IMR-90 (cell line): ENCODE data around the gene ARHGEF40. TPM values are rescaled to one million over a fixed set of nuclear protein-coding genes. Genes with fewer than 3 reads are reported as not detected.

Experiments
- ATAC-seq: fragments of 200-7000 bp; cut with Tn5 transposase; 2 replicates; pipeline ENCODE4 v1.9.1; 2020; ENCODE audit warnings: low read depth, mild to moderate bottlenecking, moderate library complexity
- BruUV-seq: library from RNA; stranded (reverse); fragments of 400-500 nt; replicated peaks from 2 replicates; lab custom pipeline; 2021; lab: Mats Ljungman, UMichigan
- CTCF ChIA-PET: fragments of 300-600 bp; formaldehyde crosslinking; extraction: SDS; loops from one replicate; lab custom pipeline; 2021; ENCODE audit warnings: antibody characterized with exemption; lab: Yijun Ruan, JAX
- POLR2A ChIA-PET: fragments of 300-600 bp; sonication (Branson Sonifier 250); formaldehyde crosslinking; loops from one replicate; lab custom pipeline; 2022; ENCODE audit warnings: antibody characterized with exemption; ENCODE audit not compliant: unreplicated experiment; lab: Charles Lee
- DNase-seq: peaks from one replicate; pipeline ENCODE4 v3.0.0; 2013
- H2AFZ ChIP-seq: replicated peaks from 2 replicates; pipeline ENCODE3; 2013; ENCODE audit warnings: low read length, mild to moderate bottlenecking; ENCODE audit not compliant: poor library complexity
- H2AK5ac ChIP-seq: 2 replicates; pipeline ENCODE4 v1.6.1; 2013; ENCODE audit warnings: low read depth, low read length, inconsistent platforms
- H2AK9ac ChIP-seq: replicated peaks from 2 replicates; pipeline ENCODE3; 2013; ENCODE audit warnings: mild to moderate bottlenecking, low read depth, low read length, moderate library complexity; ENCODE audit not compliant: poor library complexity
- H2BK120ac ChIP-seq: 2 replicates; pipeline ENCODE4 v1.6.1; 2013; ENCODE audit warnings: low read depth, low read length, inconsistent platforms
- H2BK15ac ChIP-seq: 3 replicates; pipeline ENCODE4 v1.6.1; 2013; ENCODE audit warnings: low read depth, low read length, inconsistent platforms
- H2BK20ac ChIP-seq: 2 replicates; pipeline ENCODE4 v1.6.1; 2013; ENCODE audit warnings: low read depth, mild to moderate bottlenecking, inconsistent platforms, low read length, moderate library complexity
- H2BK5ac ChIP-seq: 2 replicates; pipeline ENCODE4 v1.6.1; 2013; ENCODE audit warnings: mild to moderate bottlenecking, low read depth, low read length, inconsistent platforms; ENCODE audit not compliant: poor library complexity, severe bottlenecking
- H3K14ac ChIP-seq: replicated peaks from 2 replicates; pipeline ENCODE4 v1.6.1; 2013; ENCODE audit warnings: low read depth, low read length, inconsistent platforms
- H3K18ac ChIP-seq: 2 replicates; pipeline ENCODE4 v1.6.1; 2013; ENCODE audit warnings: low read depth, low read length, control low read depth
- H3K23ac ChIP-seq: 2 replicates; pipeline ENCODE4 v1.6.1; 2013; ENCODE audit warnings: low read depth, low read length, inconsistent platforms
- H3K27ac ChIP-seq: 2 replicates; pipeline ENCODE4 v1.5.1; 2013; ENCODE audit warnings: mild to moderate bottlenecking, control low read depth, low read length; ENCODE audit not compliant: insufficient read depth
- H3K27me3 ChIP-seq: 2 replicates; pipeline ENCODE4 v1.6.1; 2013; ENCODE audit warnings: low read length; ENCODE audit not compliant: control insufficient read depth, insufficient read depth
- H3K36me3 ChIP-seq: 2 replicates; pipeline ENCODE4 v1.6.1; 2013; ENCODE audit warnings: low read length, mixed read lengths; ENCODE audit not compliant: control insufficient read depth, insufficient read depth
- H3K4ac ChIP-seq: 2 replicates; pipeline ENCODE4 v1.6.1; 2013; ENCODE audit warnings: low read depth, low read length, inconsistent platforms
- H3K4me1 ChIP-seq: 2 replicates; pipeline ENCODE4 v1.6.1; 2013; ENCODE audit warnings: low read length, mixed read lengths; ENCODE audit not compliant: control insufficient read depth, insufficient read depth
- H3K4me2 ChIP-seq: 2 replicates; pipeline ENCODE4 v1.6.1; 2013; ENCODE audit warnings: low read depth, mild to moderate bottlenecking, control low read depth, low read length, moderate library complexity
- H3K4me3 ChIP-seq: 2 replicates; pipeline ENCODE4 v1.5.1; 2013; ENCODE audit warnings: low read depth, mild to moderate bottlenecking, control low read depth, low read length, moderate library complexity; ENCODE audit not compliant: insufficient read depth
- H3K56ac ChIP-seq: 2 replicates; pipeline ENCODE4 v1.6.1; 2013; ENCODE audit warnings: low read length, inconsistent platforms; ENCODE audit not compliant: insufficient read depth; ENCODE audit errors: extremely low read depth
- H3K79me1 ChIP-seq, 2 experiments: 2 replicates each; pipeline ENCODE4 v1.6.1; 2013; ENCODE audit warnings: low read length in 2 of 2, inconsistent platforms in 1 of 2, low read depth in 1 of 2
- H3K9ac ChIP-seq: 2 replicates; pipeline ENCODE4 v1.6.1; 2013; ENCODE audit warnings: low read depth, low read length, control low read depth
- H3K9me1 ChIP-seq: 2 replicates; pipeline ENCODE4 v1.6.1; 2013; ENCODE audit warnings: low read length, inconsistent platforms; ENCODE audit not compliant: insufficient read depth
- H3K9me3 ChIP-seq: 2 replicates; pipeline ENCODE4 v1.6.1; 2013; ENCODE audit warnings: low read length; ENCODE audit not compliant: control insufficient read depth, insufficient read depth
- H4K20me1 ChIP-seq: 2 replicates; pipeline ENCODE4 v1.6.1; 2013; ENCODE audit warnings: low read length, inconsistent platforms; ENCODE audit not compliant: insufficient read depth
- H4K5ac ChIP-seq: 2 replicates; pipeline ENCODE4 v1.6.1; 2013; ENCODE audit warnings: mild to moderate bottlenecking, low read depth, low read length, control low read depth
- H4K8ac ChIP-seq, 2 experiments: 2 replicates each; pipeline ENCODE4 v1.6.1; 2013; ENCODE audit warnings: low read depth in 2 of 2, low read length in 2 of 2, control low read depth in 1 of 2, inconsistent platforms in 1 of 2
- H4K91ac ChIP-seq: 2 replicates; pipeline ENCODE4 v1.6.1; 2013; ENCODE audit warnings: low read depth, low read length, inconsistent platforms; ENCODE audit not compliant: insufficient read depth
- BHLHE40 ChIP-seq: fragments of 150-350 bp; IDR thresholded peaks from 2 replicates; pipeline ENCODE4 v1.6.1; 2016; ENCODE audit warnings: mild to moderate bottlenecking, low read depth, low read length
- CHD1 ChIP-seq: IDR thresholded peaks from 2 replicates; pipeline ENCODE4 v1.6.1; 2012; ENCODE audit warnings: low read depth, low read length, improper control_type of control experiment
- ELK1 ChIP-seq: fragments of 150-350 bp; IDR thresholded peaks from 2 replicates; pipeline ENCODE4 v1.6.1; 2016; ENCODE audit warnings: low read depth, mild to moderate bottlenecking, low read length, moderate library complexity, borderline replicate concordance
- MAFK ChIP-seq: IDR thresholded peaks from 2 replicates; pipeline ENCODE4 v1.6.1; 2012; ENCODE audit warnings: low read depth, low read length, improper control_type of control experiment
- MAZ ChIP-seq: IDR thresholded peaks from 2 replicates; pipeline ENCODE4 v1.6.1; 2012; ENCODE audit warnings: low read depth, mild to moderate bottlenecking, low read length, improper control_type of control experiment, moderate library complexity, borderline replicate concordance
- MXI1 ChIP-seq: IDR thresholded peaks from 2 replicates; pipeline ENCODE4 v1.6.1; 2012; ENCODE audit warnings: low read depth, mild to moderate bottlenecking, low read length, moderate library complexity, borderline replicate concordance
- NFE2L2 ChIP-seq: fragments of 150-350 bp; IDR thresholded peaks from 2 replicates; pipeline ENCODE4 v1.6.1; 2016; ENCODE audit warnings: low read depth, mild to moderate bottlenecking, low read length
- POLR2A ChIP-seq: IDR thresholded peaks from 2 replicates; pipeline ENCODE4 v1.6.1; 2012; ENCODE audit warnings: mild to moderate bottlenecking, low read depth, low read length
- RAD21 ChIP-seq: IDR thresholded peaks from 2 replicates; pipeline ENCODE4 v1.6.1; 2012; ENCODE audit warnings: low read length, improper control_type of control experiment
- USF2 ChIP-seq: fragments of 150-350 bp; IDR thresholded peaks from 2 replicates; pipeline ENCODE4 v1.6.1; 2017; ENCODE audit warnings: mild to moderate bottlenecking, antibody characterized with exemption, low read length, low read depth
- WGBS, 2 experiments: methylation state at CpG; one replicate each; pipeline versions ENCODE4 v1.1.5 to v1.1.7; 2013; ENCODE audit warnings: missing lambda C conversion rate in 2 of 2; ENCODE audit not compliant: insufficient read length in 1 of 2; ENCODE audit errors: extremely low coverage in 2 of 2; 5-methylcytosine and 5-hydroxymethylcytosine counted together
- dilution Hi-C: fragments of 300-500 bp; cut with HindIII; formaldehyde crosslinking; loops from one replicate; pipeline ENCODE4 v1.14.3; 2018; ENCODE audit warnings: low sequenced_read_pairs; ENCODE audit not compliant: unreplicated experiment
- in situ Hi-C: fragments of 300-500 bp; cut with MboI; formaldehyde crosslinking; loops from 3 replicates; pipeline ENCODE4 v1.14.3; 2019; ENCODE audit warnings: low sequenced_read_pairs, inconsistent platforms, mixed read lengths
- intact Hi-C: fragments of 100-400 bp; cut with micrococcal nuclease; formaldehyde crosslinking; loops from 2 replicates; pipeline ENCODE4 v1.10.0; 2022
- polyA plus RNA-seq, 3 experiments: library from polyadenylated mRNA; depleted of rRNA; stranded (reverse); fragments of >200 nt; gene quantifications; 2 replicates each; pipeline ENCODE4 v1.2.3, GENCODE V29; 2012; ENCODE audit warnings: low replicate concordance in 1 of 3
- total RNA-seq: library from RNA; depleted of rRNA; stranded (reverse); fragments of >200 nt; gene quantifications from 2 replicates; pipeline ENCODE4 v1.2.3, GENCODE V29; 2012

ARHGEF40 gene
- total and polyA plus RNA-seq, 2 of the 4 experiments (the other 2 are of a cell fraction) = 18.1 to 58.4 TPM

GRCh38 chr14:21055432-21056117 is 14.5 kb upstream of the ARHGEF40 start:
- no TSS peak for BruUV-seq
- Histone ChIP-seq H3K23ac (no peak overlapping the region), H3K9me3 (no peaks in the 10 kb centered on the region), H3K4ac (no peak overlapping the region), H2BK120ac (no peak overlapping the region), H2BK15ac (no peak overlapping the region), H3K14ac (no peak overlapping the region), H2AK5ac (no peak overlapping the region), H3K9me1 (peaks cover 3% of the 10 kb centered on the region; the same call in 1 of the 2 replicates), H4K20me1 (no peaks in the 10 kb centered on the region), H2AFZ (peak overlapping the region; percentile 36), H3K27me3 (peaks cover 4% of the 10 kb centered on the region), H3K18ac (no peak overlapping the region), H4K91ac (no peak overlapping the region), H2BK5ac (no peak overlapping the region), H3K4me3 (no peak overlapping the region), H3K9ac (no peak overlapping the region), H2BK20ac (no peak overlapping the region), H4K8ac (no peak overlapping the region), H3K4me1 (no peaks in the 10 kb centered on the region), H2AK9ac (no peak overlapping the region), H3K56ac (no peak overlapping the region), H3K79me1 (no peaks in the 10 kb centered on the region), H4K5ac (no peak overlapping the region), H3K36me3 (no peaks in the 10 kb centered on the region), H3K4me2 (no peak overlapping the region), H3K27ac (no peak overlapping the region)
- in situ Hi-C loops = no loop called here
- ATAC-seq = no peak
- POLR2A ChIA-PET = no interaction called here
- WGBS, 2 experiments = 50% methylated on average over 2 of the region's 5 CpGs; no CpG with 5 or more reads in 1 of the 2 experiments
- intact Hi-C loops = no loop called here
- DNase-seq = no peak
- TF ChIP-seq CHD1 (no peak), USF2 (no peak), MAFK (no peak), NFE2L2 (no peak), ELK1 (no peak), MAZ (no peak), MXI1 (no peak), POLR2A (no peak), RAD21 (no peak), BHLHE40 (no peak)
- dilution Hi-C loops = no loop called here
- CTCF ChIA-PET = interaction anchor here (0.7 kb wide), 1 partner anchor 16 kb away, joined by 3 read pairs; no protein-coding TSS in a partner anchor
